Measurements from ENCODE around the gene KIAA1549.
A peak's percentile ranks its signal among the peaks of the same experiment; 100 is the strongest.
"Not testable (repeated sequence)": the region's sequence is repeated elsewhere in the genome, so short reads cannot be mapped to it uniquely, and the experiment has no call there.

Gene KIAA1549

GRCh38 chr7:138981332-138982203 lies at the start of gene KIAA1549:
KIAA1549 (minus strand) TSS chr7:138981389; CDS start chr7:138981269, 120 bp downstream.
- DNase-seq = peak; percentile 55 to 62

GRCh38 chr7:139029353-139029752 lies 48.2 kb upstream of the KIAA1549 start:
- DNase-seq = no peak

DNA sequence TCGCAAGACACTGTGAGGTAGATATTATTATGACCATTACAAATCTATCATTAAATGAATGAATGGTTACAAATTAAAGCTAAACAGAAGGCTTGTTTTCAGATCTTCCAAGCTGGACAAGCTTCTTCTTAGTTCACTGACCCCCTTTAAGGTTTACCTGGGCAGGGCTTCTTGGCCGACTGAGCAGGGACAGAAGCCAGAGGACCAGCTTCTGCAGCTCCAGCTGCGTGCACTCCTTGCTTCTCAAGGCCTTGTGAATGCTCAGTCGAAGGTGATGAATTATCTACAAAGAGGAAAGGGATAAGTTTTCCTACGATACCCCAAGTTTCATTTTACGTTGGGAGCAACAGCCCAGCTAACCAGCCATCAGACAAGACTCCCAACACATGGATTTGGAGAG lies 45.4 kb upstream of the KIAA1549 start:
- no peak for DNase-seq

GRCh38 chr7:139025861-139026260 lies 44.7 kb upstream of the KIAA1549 start:
- DNase-seq = not testable (repeated sequence)

GRCh38 chr7:139023076-139023475 lies 41.9 kb upstream of the KIAA1549 start:
- no peak for DNase-seq

DNA sequence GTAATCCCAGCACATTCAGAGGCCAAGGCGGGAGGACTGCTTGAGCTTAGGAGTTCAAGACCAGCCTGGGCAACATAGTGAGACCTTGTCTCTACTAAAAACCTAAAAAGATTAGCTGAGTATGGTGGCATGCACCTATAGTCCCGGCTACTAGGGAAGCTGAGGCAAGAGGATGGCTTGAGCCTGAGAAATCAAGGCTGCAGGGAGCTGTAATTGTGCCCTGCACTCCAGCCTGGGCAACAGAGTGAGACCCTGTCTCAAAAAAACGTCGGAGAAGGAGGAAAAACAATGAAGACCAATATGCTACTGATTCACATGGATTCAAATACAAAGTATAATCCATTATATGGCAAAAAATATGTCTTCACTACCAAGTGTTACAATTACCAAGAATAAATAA lies 41.1 kb upstream of the KIAA1549 start:
- no peak for DNase-seq

- no peak for DNase-seq
Measured at GRCh38 chr7:139018910-139019309, 37.7 kb upstream of the KIAA1549 start.

DNA sequence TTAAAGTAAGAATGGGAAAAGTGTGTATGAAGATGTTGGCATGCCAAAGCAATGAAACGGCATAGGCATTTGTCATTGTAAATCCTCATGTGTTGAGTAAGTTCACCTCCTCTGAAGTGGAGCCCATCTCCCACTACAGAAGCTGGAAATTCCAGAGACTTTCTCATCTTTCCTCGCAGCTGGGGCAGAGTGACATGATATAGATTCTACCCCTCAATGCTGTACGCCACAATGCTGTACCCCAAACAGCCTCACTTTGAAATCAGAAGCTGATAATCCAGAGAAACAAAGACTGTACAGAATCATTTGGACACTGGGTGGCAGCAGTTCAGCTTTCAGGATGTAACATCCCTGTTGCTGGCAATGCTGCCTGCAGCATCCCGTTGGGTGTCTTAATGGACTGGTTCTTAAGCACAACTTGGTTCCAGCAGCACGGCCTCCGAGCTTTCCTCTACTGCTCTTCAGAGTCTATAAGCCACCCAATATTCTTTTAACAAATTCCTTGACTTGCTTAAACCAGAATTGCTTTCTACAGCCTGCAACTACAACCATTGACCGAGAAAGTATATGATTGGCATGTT lies 35.8 kb upstream of the KIAA1549 start:
- DNase-seq = peak; percentile 53 to 67

DNA sequence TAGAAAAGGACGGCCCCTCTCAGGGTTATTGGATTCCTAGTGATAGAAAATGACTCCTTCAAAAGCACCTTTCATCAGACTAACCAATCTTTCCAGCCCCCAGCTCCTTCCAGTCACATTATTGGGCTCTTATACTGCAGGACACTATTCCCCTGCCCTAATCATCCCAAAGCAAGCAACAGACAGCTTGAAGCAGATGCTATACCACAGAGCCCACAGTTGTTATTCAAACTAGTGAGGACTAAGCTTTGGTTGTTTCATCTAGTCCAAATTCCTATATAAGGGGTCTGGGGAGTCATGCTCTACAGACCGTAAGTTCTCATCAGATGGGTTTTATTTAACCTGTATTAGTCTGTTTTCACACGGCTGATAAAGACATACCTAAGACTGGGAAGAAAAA lies 30.2 kb upstream of the KIAA1549 start:
- DNase-seq = no peak

DNA sequence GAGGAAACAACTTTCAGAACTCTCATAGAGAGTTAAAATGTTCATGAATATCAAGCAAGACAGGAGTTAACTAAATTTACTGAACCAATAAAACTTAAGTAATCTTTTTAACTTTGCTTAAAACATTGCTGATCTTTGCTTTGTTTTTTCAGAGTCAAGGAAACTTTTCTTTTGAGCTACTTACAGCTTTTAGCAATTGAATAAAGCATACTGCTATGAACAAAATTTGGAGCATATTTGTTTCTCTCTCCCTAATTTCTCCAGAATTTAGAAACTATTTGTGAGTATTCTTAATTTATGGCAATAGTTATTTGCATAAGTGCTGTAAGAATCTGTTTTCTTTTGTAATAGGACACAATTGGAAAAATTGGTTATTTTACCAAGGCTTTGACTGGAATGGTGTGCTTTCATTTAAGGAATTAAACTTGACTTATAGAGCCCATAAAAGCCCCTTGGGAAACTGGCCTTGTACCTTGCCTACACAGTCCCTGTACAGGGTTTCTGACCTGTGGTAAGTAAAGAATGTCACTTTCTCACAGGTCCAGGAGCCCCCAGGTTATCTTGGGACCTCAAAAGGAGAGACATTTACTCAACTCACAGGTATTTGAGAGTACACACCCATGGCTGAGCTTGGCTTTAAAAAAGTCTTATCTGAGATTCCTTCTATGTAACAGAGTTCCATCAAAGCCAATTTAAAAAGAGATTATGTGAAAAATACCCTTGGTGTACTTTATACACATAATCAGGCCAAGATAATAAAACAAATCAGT lies 23.3 kb upstream of the KIAA1549 start:
- DNase-seq = no peak

DNA sequence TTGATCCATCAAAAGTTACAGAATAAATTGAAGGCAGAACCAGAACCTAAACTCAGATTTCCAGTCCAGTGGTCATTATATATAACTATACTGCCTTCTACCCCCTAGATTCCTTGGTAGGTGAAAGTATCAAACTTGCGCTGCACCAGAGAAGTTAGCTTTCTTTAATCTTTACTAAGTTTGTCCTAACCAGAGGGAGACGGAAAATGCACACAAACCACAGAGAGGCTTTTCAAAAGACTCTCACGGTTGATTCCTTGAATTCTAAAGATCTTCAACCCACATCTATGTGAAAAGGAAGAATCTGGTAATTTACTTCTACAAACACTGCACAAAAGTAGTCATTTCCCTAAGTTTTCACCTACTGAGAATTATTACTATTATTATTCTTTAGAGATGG lies 18.2 kb upstream of the KIAA1549 start:
- DNase-seq = no peak

DNA sequence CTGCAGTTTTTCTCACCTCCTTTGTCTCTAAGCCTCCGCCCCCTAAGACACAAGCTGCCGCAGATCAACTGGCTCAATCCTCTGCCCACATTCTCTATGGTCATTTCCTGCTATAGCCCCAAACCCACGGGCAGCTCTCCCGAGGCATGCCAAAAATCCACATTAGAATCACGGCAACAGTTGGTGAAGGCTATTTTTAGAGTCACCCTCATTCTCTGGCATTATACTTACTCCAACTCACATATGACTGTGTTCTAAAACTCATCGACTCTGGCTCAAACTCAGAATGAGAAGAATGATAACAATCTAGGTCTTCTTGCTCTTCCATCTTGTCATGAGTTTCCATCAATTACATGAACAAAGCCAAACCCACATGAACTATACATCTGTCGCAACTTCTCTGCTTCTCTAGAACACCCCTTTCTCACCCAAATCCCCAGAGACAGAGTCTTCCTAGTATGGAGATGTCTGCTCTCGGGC lies 10.9 kb upstream of the KIAA1549 start:
- DNase-seq = no peak

GRCh38 chr7:138987686-138988085 lies 6.5 kb upstream of the KIAA1549 start:
- DNase-seq = no peak

GRCh38 chr7:138982204-138982623 lies 1.0 kb upstream of the KIAA1549 start:
- DNase-seq = no peak

DNA sequence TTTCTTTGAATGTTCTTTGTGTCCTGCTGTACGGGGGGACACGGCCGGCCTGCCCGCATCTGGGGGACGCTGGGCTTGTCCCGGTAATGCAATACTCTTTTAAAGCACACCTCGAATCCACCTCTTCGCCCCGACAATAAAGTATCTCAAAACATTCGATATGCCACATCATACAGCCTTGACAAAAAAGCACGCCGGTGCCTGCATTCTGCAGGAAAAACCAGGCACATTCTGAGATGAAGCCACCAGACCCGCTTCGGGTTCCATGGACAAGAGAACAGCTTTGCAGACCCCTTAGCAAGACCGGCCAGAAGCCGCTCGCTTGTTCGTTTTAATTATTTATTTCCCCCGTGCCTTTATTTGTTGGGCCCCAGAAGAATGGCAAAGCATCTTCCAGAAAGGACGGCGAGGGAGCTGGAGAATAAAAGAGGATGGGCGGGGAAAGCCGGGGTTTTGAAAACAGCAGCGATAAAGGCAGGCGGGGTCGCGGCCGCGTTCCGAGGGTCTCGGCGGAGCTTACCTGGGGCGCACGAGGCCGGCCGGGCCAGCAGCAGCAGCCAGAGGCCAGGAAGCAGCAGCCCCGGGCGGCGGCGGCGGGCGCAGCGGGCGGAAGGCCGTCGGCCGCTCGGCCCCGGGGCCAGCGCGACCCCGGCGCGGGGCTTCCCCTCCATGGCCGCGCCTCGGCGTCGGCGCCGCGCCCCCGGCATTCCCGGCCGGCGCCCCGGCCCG lies 462 bp downstream of the KIAA1549 start:
- DNase-seq = peak; percentile 8 to 24

DNA sequence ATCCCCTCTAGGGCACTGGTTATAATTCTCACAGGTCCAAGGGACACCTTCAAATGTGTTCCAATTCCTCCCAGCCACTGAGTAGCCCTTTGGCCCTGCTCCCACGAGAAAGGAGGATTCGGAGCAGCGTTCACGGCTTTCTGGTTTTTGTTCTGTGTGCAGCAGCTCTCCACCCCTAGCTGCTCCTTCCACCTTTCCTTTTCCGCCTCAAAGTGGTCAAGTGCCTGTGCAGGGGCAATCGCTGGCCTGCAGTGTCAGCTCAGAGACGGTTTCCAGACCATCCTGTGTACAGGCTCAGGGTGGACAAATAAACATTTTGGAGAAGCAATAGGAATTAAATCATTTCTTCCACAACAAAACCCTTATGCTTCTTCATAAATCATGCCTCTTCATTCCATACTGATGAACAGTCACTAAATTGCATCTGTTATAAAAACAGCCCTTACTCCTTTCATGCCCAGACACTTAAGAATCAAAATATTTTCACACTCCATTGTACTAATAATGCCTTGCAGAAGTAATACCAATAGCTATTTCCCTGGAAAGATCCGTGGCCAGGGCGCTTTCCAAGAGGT lies 1.1 kb downstream of the KIAA1549 start:
- DNase-seq = no peak

- DNase-seq = no peak
Measured at GRCh38 chr7:138979226-138979979, 1.8 kb downstream of the KIAA1549 start.

DNA sequence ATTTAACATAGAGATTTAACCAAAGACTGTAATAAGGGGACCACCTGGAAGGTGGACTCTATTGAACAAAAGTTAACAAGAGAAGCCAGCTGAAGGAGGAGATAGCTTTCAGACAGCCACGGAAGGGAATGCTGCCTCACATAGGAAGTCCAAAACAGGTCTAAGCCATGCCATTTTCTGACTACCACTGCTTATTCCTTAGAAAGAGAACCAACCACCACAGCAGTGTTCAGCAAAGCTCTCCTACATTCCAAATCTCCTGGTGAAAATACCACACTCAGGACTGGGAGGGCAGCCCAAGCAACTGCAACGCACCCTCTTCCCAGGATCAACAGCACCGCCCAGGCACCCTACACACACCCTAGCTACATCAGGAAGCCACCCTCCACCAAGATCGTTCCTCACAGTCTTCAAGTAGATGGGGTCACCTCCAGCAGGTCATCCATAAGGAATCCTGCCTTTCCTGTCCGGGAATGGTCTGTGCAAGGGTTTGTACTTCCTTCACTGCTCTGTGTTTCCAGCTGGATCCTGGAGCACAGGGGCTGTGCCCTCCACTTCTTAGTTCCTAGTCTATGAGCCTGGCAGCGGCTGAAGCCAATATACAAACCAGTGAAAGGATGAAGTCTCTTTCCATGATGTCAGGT lies 2.5 kb downstream of the KIAA1549 start:
- no peak for DNase-seq

DNA sequence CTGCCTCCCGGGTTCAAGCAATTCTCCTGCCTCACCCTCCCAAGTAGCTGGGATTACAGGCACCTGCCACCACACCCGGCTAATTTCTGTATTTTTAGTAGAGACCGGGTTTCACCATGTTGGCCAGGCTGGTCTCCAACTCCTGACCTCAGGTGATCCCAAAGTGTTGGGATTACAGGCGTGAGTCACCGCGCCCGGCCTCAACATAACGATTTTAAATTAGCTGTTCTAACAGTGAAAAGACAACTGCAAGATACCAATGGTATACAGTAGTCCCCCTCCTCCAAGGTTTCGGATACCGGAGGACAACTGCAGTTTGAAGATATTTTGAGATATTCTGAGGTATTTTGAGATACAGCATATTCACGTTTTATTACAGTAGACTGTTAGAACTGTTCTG lies 5.0 kb downstream of the KIAA1549 start:
- DNase-seq = not testable (repeated sequence)

DNA sequence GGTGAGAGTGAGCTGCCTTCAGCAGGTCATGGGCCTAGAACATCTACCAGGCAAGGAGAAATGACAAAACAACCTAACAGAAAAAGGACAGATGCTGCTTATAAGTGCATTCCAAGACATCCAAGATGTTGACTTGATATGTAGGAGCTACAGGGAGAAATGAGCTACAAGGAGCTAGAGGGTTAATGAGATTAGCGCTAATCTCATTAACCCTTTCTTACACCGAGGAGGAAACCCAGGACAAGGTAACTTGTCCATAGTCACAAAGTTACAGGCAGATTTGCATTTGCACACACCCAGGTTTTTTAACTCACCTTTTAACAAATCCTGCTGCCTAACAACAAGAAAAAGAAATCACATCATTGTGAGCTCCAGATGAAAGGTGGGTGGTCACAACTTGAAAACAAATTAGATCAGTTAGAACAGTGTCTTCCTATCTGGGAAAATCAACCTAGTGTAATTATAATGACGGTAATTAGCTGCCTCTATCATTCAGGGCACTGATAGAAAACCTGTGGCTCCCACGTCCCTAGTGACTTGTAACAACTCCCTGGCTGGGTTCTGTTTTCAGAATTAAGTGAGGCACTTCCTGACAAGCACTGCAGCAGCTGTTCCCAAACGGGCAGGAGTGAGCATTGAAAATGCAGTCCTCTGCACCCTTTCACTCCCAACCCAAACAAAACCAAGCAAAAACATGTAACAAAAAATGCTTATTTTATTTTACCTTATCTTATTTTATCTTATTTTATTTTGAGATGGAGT lies 5.7 kb downstream of the KIAA1549 start:
- no peak for DNase-seq

Data from activated CD4-positive, alpha-beta T cell treated with anti-CD3 and anti-CD28 coated beads, Interleukin-2, amount 50 U/mL, for 48 hours (primary cell).